IgD-negative memory B cell (primary cell): ENCODE data around the gene STAT5A. TPM values are rescaled to one million over a fixed set of nuclear protein-coding genes. Genes with fewer than 3 reads are reported as not detected.
"Not testable (repeated sequence)": the region's sequence is repeated elsewhere in the genome, so short reads cannot be mapped to it uniquely, and the experiment has no call there.

Source experiments
- H3K27ac Mint-ChIP-seq, 3 donors: one replicate each; pipeline ENCODE4 v1.8.0; 2020 to 2022; ENCODE audit warnings: mild to moderate bottlenecking in 3 of 3, mixed read lengths in 3 of 3, moderate library complexity in 1 of 3
- H3K27me3 Mint-ChIP-seq: one replicate; pipeline ENCODE4 v1.8.0; 2021; ENCODE audit warnings: mixed read lengths
- H3K36me3 Mint-ChIP-seq: one replicate; pipeline ENCODE4 v1.8.0; 2020; ENCODE audit warnings: mild to moderate bottlenecking, mixed read lengths
- H3K4me1 Mint-ChIP-seq, 3 donors: one replicate each; pipeline ENCODE4 v1.8.0; 2020 to 2022; ENCODE audit warnings: mixed read lengths in 3 of 3, mild to moderate bottlenecking in 1 of 3
- H3K4me3 Mint-ChIP-seq, 4 donors: one replicate each; pipeline ENCODE4 v1.8.0; 2020 to 2022; ENCODE audit warnings: mild to moderate bottlenecking in 4 of 4, mixed read lengths in 4 of 4, moderate library complexity in 3 of 4
- H3K9me3 Mint-ChIP-seq, 3 donors: one replicate each; pipeline ENCODE4 v1.8.0; 2020 to 2021; ENCODE audit warnings: mixed read lengths in 3 of 3, mild to moderate bottlenecking in 1 of 3
- polyA plus RNA-seq: library from polyadenylated mRNA; unstranded; fragments of 300-500 nt; fragmentation: Illumina TruSeq; gene quantifications from one replicate; pipeline ENCODE4 v1.2.3, GENCODE V29; 2021

STAT5A gene
- 63.0 TPM for polyA plus RNA-seq

GRCh38 chr17:42287977-42288802, at the start of gene STAT5A:
Gene STAT5A (plus strand): TSS chr17:42288498. CDS start chr17:42289412, 914 bp downstream.
- no peaks in the 10 kb centered on the region for H3K9me3 Mint-ChIP-seq
- H3K27me3 Mint-ChIP-seq, result no peaks in the 10 kb centered on the region
- H3K4me1 Mint-ChIP-seq, result peaks cover 20 to 29% (median 22%) of the 10 kb centered on the region in 3 donors
- H3K4me3 Mint-ChIP-seq, result peak within 1 kb of the TSS; percentile 94 to 96 (median 95)
- peak within 1 kb of the TSS; percentile 94 to 97 (median 96) for H3K27ac Mint-ChIP-seq
- H3K36me3 Mint-ChIP-seq, result peaks cover 2% of the 10 kb centered on the region

GRCh38 chr17:42239576-42239975, 48.7 kb upstream of the STAT5A start:
- H3K27me3 Mint-ChIP-seq, H3K27ac Mint-ChIP-seq, H3K36me3 Mint-ChIP-seq, H3K9me3 Mint-ChIP-seq, H3K4me3 Mint-ChIP-seq: not testable (repeated sequence)
- H3K4me1 Mint-ChIP-seq, result peaks cover 17 to 27% (median 23%) of the 10 kb centered on the region in 3 donors

GRCh38 chr17:42240201-42240600, 48.1 kb upstream of the STAT5A start:
- peaks cover 17 to 22% (median 22%) of the 10 kb centered on the region in 3 donors for H3K4me1 Mint-ChIP-seq
- no peak overlapping the region for H3K27ac Mint-ChIP-seq
- no peaks in the 10 kb centered on the region for H3K9me3 Mint-ChIP-seq
- H3K4me3 Mint-ChIP-seq, result peak overlapping the region in 1 of 4 donors; percentile 51
- peaks cover 4% of the 10 kb centered on the region for H3K36me3 Mint-ChIP-seq
- H3K27me3 Mint-ChIP-seq, result no peaks in the 10 kb centered on the region

- not testable (repeated sequence) for H3K27me3 Mint-ChIP-seq, H3K27ac Mint-ChIP-seq, H3K36me3 Mint-ChIP-seq, H3K9me3 Mint-ChIP-seq, H3K4me3 Mint-ChIP-seq
- H3K4me1 Mint-ChIP-seq, result peaks cover 13 to 22% (median 20%) of the 10 kb centered on the region in 3 donors
Measured at GRCh38 chr17:42240863-42241262, 47.4 kb upstream of the STAT5A start.

GRCh38 chr17:42241871-42242270, 46.4 kb upstream of the STAT5A start:
- Mint-ChIP-seq H3K36me3 (peaks cover 4% of the 10 kb centered on the region), H3K4me3 (no peak overlapping the region), H3K4me1 (peaks cover 17 to 22% (median 18%) of the 10 kb centered on the region in 3 donors), H3K9me3 (no peaks in the 10 kb centered on the region), H3K27ac (no peak overlapping the region), H3K27me3 (no peaks in the 10 kb centered on the region)

GRCh38 chr17:42243493-42243982, 44.8 kb upstream of the STAT5A start:
- no peak overlapping the region for H3K27ac Mint-ChIP-seq
- no peaks in the 10 kb centered on the region for H3K27me3 Mint-ChIP-seq
- H3K9me3 Mint-ChIP-seq, result no peaks in the 10 kb centered on the region
- H3K36me3 Mint-ChIP-seq, result peaks cover 2% of the 10 kb centered on the region
- peaks cover 19 to 30% (median 23%) of the 10 kb centered on the region in 3 donors for H3K4me1 Mint-ChIP-seq
- peak overlapping the region in 2 of 4 donors; percentile 16 to 47 for H3K4me3 Mint-ChIP-seq

GRCh38 chr17:42244116-42244515, 44.2 kb upstream of the STAT5A start:
- not testable (repeated sequence) for H3K4me3 Mint-ChIP-seq, H3K9me3 Mint-ChIP-seq, H3K36me3 Mint-ChIP-seq, H3K27me3 Mint-ChIP-seq
- Mint-ChIP-seq H3K27ac (peak overlapping the region in 1 of 3 donors; percentile 69), H3K4me1 (peaks cover 23 to 33% (median 24%) of the 10 kb centered on the region in 3 donors)

GRCh38 chr17:42245183-42245582, 43.1 kb upstream of the STAT5A start:
- peaks cover 27 to 43% (median 27%) of the 10 kb centered on the region in 3 donors for H3K4me1 Mint-ChIP-seq
- H3K9me3 Mint-ChIP-seq, H3K27me3 Mint-ChIP-seq, H3K36me3 Mint-ChIP-seq, H3K4me3 Mint-ChIP-seq, H3K27ac Mint-ChIP-seq: not testable (repeated sequence)

- Mint-ChIP-seq H3K36me3 (no peaks in the 10 kb centered on the region), H3K4me1 (peaks cover 26 to 47% (median 28%) of the 10 kb centered on the region in 3 donors), H3K4me3 (peak overlapping the region in 1 of 4 donors; percentile 32), H3K27ac (peak overlapping the region; percentile 54 to 81 (median 61)), H3K9me3 (no peaks in the 10 kb centered on the region), H3K27me3 (no peaks in the 10 kb centered on the region)
Measured at GRCh38 chr17:42246515-42246914, 41.8 kb upstream of the STAT5A start.

GRCh38 chr17:42247734-42248133, 40.6 kb upstream of the STAT5A start:
- Mint-ChIP-seq H3K36me3 (no peaks in the 10 kb centered on the region), H3K9me3 (no peaks in the 10 kb centered on the region), H3K27me3 (no peaks in the 10 kb centered on the region), H3K4me3 (peak overlapping the region in 2 of 4 donors; percentile 37 to 89), H3K27ac (peak overlapping the region; percentile 75 to 99 (median 95)), H3K4me1 (peaks cover 18 to 48% (median 28%) of the 10 kb centered on the region in 3 donors)

- peaks cover 23 to 52% (median 31%) of the 10 kb centered on the region in 3 donors for H3K4me1 Mint-ChIP-seq
Measured at GRCh38 chr17:42248351-42249179, 39.7 kb upstream of the STAT5A start.

GRCh38 chr17:42249681-42250446, 38.4 kb upstream of the STAT5A start:
- no peaks in the 10 kb centered on the region for H3K9me3 Mint-ChIP-seq
- H3K4me3 Mint-ChIP-seq, result peak overlapping the region; percentile 28 to 81 (median 67)
- peaks cover 23 to 49% (median 32%) of the 10 kb centered on the region in 3 donors for H3K4me1 Mint-ChIP-seq
- peak overlapping the region; percentile 39 to 99 (median 95) for H3K27ac Mint-ChIP-seq
- H3K36me3 Mint-ChIP-seq, result no peaks in the 10 kb centered on the region
- H3K27me3 Mint-ChIP-seq, result no peaks in the 10 kb centered on the region

More at GRCh38 chr17:42248351-42249179, 39.7 kb upstream of the STAT5A start:
- Mint-ChIP-seq H3K4me3 (peak overlapping the region; percentile 75 to 91 (median 90)), H3K27ac (peak overlapping the region; percentile 75 to 99 (median 95)), H3K36me3 (no peaks in the 10 kb centered on the region), H3K9me3 (no peaks in the 10 kb centered on the region), H3K27me3 (no peaks in the 10 kb centered on the region)

GRCh38 chr17:42251115-42251514, 37.2 kb upstream of the STAT5A start:
- Mint-ChIP-seq H3K36me3 (no peaks in the 10 kb centered on the region), H3K9me3 (no peaks in the 10 kb centered on the region), H3K4me1 (peaks cover 30 to 54% (median 35%) of the 10 kb centered on the region in 3 donors), H3K4me3 (peak overlapping the region in 2 of 4 donors; percentile 30 to 47), H3K27me3 (no peaks in the 10 kb centered on the region), H3K27ac (peak overlapping the region in 2 of 3 donors; percentile 39 to 47)
